ENCODE measurements around the gene SLC35F3.
"Not testable (repeated sequence)": the region's sequence is repeated elsewhere in the genome, so short reads cannot be mapped to it uniquely, and the experiment has no call there.

Gene SLC35F3

DNA sequence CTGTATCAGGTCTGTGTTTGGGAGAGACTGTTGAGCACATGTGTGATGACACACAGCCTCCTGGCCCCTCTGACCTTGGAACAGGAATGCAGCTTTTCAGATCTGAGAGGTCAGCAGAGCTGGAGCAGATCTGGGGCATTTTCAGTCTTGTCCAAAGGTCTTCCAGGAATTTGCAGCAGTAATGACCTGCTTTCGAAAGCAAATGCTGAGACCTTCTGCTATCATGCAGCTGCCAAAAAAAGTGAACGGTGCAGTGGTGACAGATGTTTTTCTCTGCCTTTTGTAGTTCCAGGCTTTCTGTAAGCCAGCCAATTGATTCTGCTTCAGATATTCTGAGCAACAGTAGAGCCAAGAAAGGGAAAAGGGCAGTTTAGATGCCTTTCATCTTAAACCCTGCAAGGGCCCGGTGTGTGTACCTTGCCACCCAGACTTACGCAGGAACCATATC, 331.0 kb downstream of the SLC35F3 start:
- no peak overlapping the region for H3K4me3 ChIP-seq (ENCODE audit: low read length)
- TF ChIP-seq ZNF274 (IDR thresholded peaks at IDR 0.05; ENCODE audit: low read depth, low read length): no peak

DNA sequence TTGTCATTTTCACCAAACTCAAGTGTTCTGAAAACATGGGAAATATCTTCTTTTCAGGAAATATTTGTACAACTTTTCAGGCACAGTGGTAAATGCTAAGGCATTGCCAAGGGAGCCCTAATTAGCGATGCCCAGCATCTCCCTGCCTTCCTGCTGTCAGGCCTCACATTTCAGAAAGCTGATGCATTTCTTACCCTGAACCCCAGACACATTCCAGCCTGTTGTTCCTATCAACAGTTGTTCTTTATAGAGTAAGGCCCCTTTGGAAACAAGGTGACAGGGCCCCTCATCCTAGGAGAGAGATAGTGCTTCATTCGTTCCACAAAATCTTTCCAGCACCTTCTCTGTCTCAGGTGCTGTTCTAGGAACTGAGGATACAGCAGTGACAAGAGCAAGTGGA, 332.9 kb downstream of the SLC35F3 start:
- TF ChIP-seq ZNF274 (IDR thresholded peaks at IDR 0.05; ENCODE audit: low read depth, low read length): no peak
- H3K4me3 ChIP-seq (ENCODE audit: low read length): no peak overlapping the region

DNA sequence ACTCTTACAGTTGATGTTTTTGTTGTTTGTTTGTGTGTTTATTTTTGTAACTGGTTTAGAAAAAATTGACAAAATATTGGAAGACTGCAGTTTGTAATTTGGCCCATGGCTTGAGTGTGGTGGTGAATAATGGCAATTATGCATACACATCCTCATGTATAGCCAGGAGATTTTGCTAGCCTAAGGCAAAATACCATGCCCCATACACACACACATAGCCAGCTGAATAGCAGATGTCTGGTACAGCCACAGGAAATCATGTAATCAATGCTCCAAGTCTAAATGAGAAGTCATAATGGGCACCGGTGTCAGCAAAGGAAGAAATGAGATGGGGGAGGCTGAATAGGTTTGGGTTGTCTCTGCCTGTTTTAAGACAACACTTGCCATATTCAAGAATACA, 333.6 kb downstream of the SLC35F3 start:
- no peak overlapping the region for H3K4me3 ChIP-seq (ENCODE audit: low read length)
- no peak for TF ChIP-seq ZNF274 (IDR thresholded peaks at IDR 0.05; ENCODE audit: low read depth, low read length)

DNA sequence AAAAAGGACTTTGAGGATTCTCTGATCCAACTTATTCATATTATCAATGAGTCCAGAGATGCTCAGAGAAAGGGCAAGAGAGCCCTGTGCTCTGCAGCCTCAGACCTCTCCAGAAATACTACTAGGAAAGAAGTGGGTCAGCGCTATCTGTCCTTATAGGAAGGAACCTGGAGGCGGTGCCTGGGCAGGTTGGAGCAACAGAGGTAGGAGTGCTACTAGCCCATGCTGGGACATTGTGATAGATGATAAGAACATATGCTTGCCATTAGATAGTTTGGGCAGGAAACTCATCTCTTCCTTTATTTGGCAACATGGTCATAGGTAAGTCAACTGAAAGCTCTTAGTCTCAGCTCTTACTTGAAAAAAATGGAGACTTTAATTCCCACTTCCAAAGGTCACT, 335.0 kb downstream of the SLC35F3 start:
- H3K4me3 ChIP-seq (ENCODE audit: low read length): no peak overlapping the region
- TF ChIP-seq ZNF274 (IDR thresholded peaks at IDR 0.05; ENCODE audit: low read depth, low read length): no peak

DNA sequence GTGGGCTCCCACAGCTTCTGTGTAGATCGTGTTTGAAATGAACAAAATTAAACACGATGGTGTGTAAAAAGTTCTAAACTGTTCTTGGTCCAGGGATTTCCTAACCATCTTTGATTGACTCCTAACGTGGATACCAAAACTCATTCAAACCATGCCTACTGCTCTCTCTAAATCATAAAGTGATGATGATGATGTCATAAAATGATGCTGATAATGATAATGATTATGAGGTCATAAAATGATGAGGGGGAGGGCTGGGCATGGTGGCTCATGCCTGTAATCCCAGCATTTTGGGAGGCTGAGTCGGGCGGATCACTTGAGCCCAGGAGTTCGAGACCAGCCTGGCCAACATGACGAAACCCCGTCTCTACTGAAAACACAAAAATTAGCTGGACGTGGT, 335.5 kb downstream of the SLC35F3 start:
- H3K4me3 ChIP-seq (ENCODE audit: low read length): no peak overlapping the region
- no peak for TF ChIP-seq ZNF274 (IDR thresholded peaks at IDR 0.05; ENCODE audit: low read depth, low read length)

DNA sequence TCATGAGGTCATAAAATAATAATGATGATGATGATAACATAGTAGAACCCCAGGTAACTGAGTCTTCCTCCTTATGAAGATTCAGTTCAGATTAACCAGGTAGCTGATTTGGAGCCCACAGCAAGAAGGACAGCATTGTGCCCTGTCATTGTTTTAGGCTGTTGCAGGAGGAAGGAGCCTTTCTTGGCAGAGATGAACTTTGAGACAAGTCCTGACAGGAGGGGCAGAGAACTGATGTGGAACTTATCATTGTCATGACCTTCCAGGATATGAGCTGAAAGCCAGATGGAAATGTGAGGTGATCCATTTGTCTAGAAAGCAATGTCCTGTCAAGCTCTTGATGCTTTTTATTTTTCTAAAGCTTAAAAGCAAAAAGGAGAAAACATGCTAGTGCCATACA, 336.2 kb downstream of the SLC35F3 start:
- H3K4me3 ChIP-seq (ENCODE audit: low read length): no peak overlapping the region
- TF ChIP-seq ZNF274 (IDR thresholded peaks at IDR 0.05; ENCODE audit: low read depth, low read length): no peak

DNA sequence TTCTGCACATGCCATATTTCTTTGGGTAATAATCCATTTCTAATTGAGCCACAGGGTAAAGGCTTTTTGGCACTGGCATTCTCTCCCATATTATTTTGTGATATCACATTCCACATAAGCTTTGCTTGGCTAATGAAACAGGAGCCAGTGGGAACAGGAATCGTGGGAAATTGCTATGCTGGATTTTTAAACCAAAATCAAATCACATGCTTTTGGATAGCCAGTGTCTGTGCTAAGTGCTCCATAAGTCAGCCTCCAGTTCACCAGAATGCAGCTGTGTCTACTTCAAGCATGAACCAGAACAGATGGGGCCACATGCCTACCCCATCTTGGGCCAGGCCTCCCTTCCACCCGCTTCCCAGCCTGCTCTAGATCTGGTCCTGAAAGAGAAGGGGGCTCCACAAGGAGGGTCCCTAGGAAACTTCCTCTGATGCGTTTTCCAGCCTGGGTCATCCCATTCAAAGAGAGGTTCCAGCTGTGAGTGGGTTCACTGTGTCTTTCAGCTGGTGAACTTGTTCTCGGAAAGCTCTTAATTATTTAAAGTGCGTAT, 337.5 kb downstream of the SLC35F3 start:
- H3K4me3 ChIP-seq (ENCODE audit: low read length): no peak overlapping the region
- TF ChIP-seq ZNF274 (IDR thresholded peaks at IDR 0.05; ENCODE audit: low read depth, low read length): no peak

DNA sequence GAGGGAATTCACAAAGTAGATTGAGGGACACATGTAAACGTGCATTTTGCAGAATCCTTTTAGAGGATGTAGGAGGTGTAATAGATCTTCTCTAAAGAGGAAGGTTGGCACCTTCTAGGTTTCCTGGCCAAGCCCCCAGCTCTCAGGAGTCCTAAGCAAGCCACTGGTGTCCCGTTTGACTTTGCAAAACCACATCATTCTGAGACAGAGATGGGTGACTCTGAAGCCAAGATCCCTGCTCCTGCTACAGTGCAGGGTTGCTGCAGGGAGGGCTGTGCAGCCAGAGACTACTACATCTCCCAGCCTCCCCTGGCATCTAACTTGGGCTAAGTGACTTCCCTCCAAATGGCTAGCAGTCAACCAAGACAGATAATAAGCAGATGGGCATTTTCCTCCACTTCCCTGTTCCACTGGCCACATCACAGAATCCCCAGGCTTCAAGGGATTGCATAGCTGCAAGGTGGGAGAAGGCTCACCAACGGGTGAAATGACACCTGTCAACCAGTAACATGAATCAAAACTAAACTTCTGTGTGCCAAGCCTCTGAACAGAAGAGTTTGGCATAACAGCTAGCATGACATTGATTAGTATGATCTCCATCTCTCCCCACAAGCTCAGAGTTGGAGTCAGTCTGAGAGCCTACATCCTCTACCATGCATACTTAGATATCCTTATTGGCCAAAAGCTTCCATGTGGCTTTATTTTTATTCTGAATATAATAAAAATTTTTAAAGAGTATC, 339.2 kb downstream of the SLC35F3 start:
- H3K4me3 ChIP-seq (ENCODE audit: low read length): peak overlapping the region; percentile 45; the same call in 1 of the 2 replicates
- no peak for TF ChIP-seq ZNF274 (IDR thresholded peaks at IDR 0.05; ENCODE audit: low read depth, low read length)

DNA sequence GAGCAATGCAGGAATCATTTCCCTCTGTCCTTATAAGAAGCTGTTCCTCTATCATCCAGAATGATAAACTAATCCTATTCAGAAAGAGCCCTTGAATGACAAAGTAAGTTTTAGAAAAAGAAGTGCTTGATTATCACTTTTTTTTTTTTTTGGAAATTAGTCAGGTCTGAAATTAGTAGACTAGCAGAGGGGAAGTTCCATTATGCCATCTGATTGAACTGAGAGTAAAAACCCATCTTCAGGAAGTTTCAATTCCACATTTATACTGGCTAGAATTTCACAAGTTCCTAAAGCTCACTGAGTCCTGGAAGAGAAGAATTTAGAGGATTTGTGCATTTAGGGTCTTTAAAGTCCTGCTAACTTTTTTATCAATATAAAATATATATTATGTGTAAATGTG, 340.0 kb downstream of the SLC35F3 start:
- peak overlapping the region; percentile 45; the same call in 1 of the 2 replicates for H3K4me3 ChIP-seq (ENCODE audit: low read length)
- no peak for TF ChIP-seq ZNF274 (IDR thresholded peaks at IDR 0.05; ENCODE audit: low read depth, low read length)

DNA sequence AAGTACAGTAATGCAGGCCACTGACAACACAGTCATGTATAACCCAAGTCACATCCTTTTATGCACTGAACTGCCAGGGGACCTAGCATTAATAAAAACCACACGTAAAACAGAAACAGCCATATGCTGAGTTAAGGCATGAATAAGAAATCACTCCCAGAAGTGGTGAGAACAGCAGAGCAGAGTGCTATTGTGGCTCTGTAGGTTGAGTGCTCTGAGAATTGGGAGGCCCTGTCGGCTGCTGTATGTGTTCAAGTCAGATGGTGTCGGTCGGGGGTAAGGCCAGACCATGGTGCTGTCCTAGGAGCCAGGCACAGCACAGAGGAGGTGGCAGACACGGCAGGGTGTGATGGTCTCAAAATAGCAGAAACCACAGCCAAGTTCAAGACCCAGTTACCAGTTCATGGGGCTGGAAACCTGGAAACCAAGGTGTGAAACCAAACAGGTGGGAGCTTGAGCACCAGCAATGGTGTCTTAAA, 342.2 kb downstream of the SLC35F3 start:
- no peak for TF ChIP-seq ZNF274 (IDR thresholded peaks at IDR 0.05; ENCODE audit: low read depth, low read length)

DNA sequence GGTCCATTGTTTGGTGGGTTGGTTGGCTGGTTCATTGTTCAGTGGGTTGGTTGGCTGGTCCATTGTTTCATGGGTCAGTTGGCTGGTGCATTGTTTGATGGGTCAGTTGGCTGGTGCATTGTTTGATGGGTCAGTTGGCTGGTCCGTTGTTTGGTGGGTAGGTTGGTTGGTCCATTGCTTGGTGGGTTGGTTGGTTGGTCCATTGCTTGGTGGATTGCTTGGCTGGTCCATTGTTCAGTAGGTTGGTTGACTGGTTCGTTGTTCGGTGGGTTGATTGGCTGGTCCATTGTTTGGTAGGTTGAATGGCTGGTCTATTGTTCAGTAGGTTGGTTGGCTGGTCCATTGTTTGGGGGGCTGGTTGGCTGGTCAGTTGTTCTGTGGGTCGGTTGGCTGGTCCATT, 343.3 kb downstream of the SLC35F3 start:
- not testable (repeated sequence) for H3K4me3 ChIP-seq (ENCODE audit: low read length)

More for the DNA sequence above, 342.2 kb downstream of the SLC35F3 start:
- peak overlapping the region; percentile 9; the same call in 1 of the 2 replicates for H3K4me3 ChIP-seq (ENCODE audit: low read length)

DNA sequence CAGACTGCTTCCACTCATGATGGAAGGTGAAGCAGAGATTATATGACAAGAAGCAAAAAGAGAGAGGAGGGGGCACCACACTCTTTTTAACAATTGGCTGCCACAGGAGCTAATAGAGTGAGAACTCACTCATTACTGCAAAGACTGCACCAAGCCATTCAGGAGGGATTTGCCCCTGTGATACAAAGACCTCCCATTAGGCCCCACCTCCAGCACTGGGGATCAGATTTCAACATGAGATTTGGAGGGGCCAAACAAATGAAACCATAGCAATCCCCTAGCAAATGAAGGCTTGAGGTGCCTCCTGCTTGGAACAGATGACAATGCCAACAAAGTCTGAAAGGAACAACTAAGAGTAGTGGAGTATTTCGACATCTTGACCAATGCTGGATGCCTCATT, 346.3 kb downstream of the SLC35F3 start:
- no peak for TF ChIP-seq ZNF274 (IDR thresholded peaks at IDR 0.05; ENCODE audit: low read depth, low read length)
- H3K4me3 ChIP-seq (ENCODE audit: low read length): no peak overlapping the region

DNA sequence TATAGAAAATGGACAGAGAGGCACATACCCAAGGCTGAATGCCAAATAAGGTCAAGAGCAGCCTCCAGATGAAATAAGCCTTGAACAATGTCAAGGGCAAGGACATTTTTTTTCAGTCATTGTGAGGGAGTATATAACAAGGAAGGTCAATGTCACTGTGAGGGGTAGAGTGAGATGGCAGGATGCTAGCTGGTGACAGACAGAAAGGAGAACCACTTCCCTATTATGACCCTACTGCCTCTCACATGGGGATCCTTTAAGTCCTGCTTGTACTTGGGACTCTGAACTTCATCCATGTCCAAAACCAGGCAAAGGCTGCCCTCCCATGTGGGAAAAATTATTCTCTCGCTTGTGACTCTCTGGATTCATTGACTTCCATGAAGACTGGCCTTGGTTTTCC, 349.3 kb downstream of the SLC35F3 start:
- TF ChIP-seq ZNF274 (IDR thresholded peaks at IDR 0.05; ENCODE audit: low read depth, low read length): no peak
- H3K4me3 ChIP-seq (ENCODE audit: low read length): no peak overlapping the region

DNA sequence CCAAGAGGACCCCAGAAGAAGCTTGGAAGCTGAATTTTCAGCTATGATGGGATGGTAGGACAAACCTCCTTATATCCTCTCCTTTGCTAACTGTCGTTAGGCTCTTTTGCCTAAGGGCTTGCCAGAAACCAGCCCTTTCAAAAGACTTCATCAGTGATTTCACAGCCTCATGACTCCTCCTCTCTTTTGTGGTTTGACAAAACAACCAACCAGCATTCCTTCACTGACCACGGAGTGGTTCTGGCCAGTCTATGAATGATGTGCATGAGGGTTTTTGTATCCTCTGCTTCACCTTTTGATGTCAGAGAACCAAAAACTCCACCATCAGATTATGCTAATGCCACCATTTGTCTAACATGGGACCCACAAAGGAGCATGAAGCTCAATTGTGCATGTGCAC, 351.9 kb downstream of the SLC35F3 start:
- no peak for TF ChIP-seq ZNF274 (IDR thresholded peaks at IDR 0.05; ENCODE audit: low read depth, low read length)
- no peak overlapping the region for H3K4me3 ChIP-seq (ENCODE audit: low read length)

DNA sequence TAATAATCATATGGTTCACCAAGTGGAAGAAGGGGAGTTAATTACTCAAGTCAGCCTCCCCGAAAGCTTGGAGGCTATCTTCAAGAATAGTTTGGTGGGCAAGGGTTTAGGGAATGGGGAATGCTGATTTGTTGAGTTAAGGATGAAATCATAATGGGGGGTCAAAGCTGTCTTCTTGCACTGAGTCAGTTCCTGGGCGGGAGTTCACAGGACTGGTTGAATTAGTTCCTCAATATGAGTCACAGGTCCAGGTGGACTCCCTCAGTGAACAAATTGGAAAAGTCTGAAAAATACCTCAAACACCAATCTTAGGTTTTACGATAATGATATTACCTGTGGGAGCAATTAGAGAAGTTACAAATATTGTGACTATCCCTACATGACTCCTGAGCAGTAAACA, 353.6 kb downstream of the SLC35F3 start:
- no peak overlapping the region for H3K4me3 ChIP-seq (ENCODE audit: low read length)
- TF ChIP-seq ZNF274 (IDR thresholded peaks at IDR 0.05; ENCODE audit: low read depth, low read length): no peak
